MM.1S (cell line): Measurements from ENCODE around the gene LRATD1.

Source experiments
- DNase-seq: peaks from one replicate; pipeline ENCODE4 v3.0.0-alpha.2; 2015
- H2AFZ ChIP-seq: fragments of 300-600 bp; sonication (generic); 2 replicates; pipeline ENCODE4 v1.6.0; 2016; ENCODE audit warnings: antibody characterized with exemption, low read length
- H3F3A ChIP-seq: fragments of 300-600 bp; sonication (generic); 2 replicates; pipeline ENCODE4 v1.6.1; 2016; ENCODE audit warnings: mild to moderate bottlenecking, antibody characterized with exemption, low read length, moderate library complexity, mixed read lengths; ENCODE audit not compliant: insufficient read depth
- H3K27ac ChIP-seq: fragments of 300-600 bp; sonication (generic); 2 replicates; pipeline ENCODE4 v1.5.1; 2016; ENCODE audit warnings: mild to moderate bottlenecking, low read length
- H3K27me3 ChIP-seq: fragments of 300-600 bp; sonication (generic); replicated peaks from 2 replicates; pipeline ENCODE4 v1.6.0; 2016; ENCODE audit warnings: low read length; ENCODE audit not compliant: insufficient read depth
- H3K36me3 ChIP-seq: fragments of 300-600 bp; sonication (generic); replicated peaks from 2 replicates; pipeline ENCODE4 v1.6.1; 2016; ENCODE audit warnings: mild to moderate bottlenecking, low read length, mixed read lengths; ENCODE audit not compliant: insufficient read depth
- H3K4me1 ChIP-seq: fragments of 300-600 bp; sonication (generic); 2 replicates; pipeline ENCODE4 v1.6.1; 2016; ENCODE audit warnings: low read length, mixed read lengths
- H3K4me2 ChIP-seq: fragments of 300-600 bp; sonication (generic); 2 replicates; pipeline ENCODE4 v1.6.0; 2016; ENCODE audit warnings: low read depth, low read length
- H3K4me3 ChIP-seq: fragments of 300-600 bp; sonication (generic); 2 replicates; pipeline ENCODE4 v1.5.1; 2016; ENCODE audit warnings: low read length, mixed read lengths
- H3K79me2 ChIP-seq: fragments of 300-600 bp; sonication (generic); 2 replicates; pipeline ENCODE4 v1.6.1; 2016; ENCODE audit warnings: mixed run types, low read length, mixed read lengths
- H3K9ac ChIP-seq: fragments of 300-600 bp; sonication (generic); 2 replicates; pipeline ENCODE4 v1.6.1; 2016; ENCODE audit warnings: low read length, mixed read lengths
- H3K9me2 ChIP-seq: fragments of 300-600 bp; sonication (generic); replicated peaks from 2 replicates; pipeline ENCODE4 v1.6.1; 2016; ENCODE audit warnings: mild to moderate bottlenecking, low read length, mixed read lengths; ENCODE audit not compliant: insufficient read depth
- H3K9me3 ChIP-seq: fragments of 300-600 bp; sonication (generic); replicated peaks from 2 replicates; pipeline ENCODE4 v1.6.1; 2016; ENCODE audit warnings: mild to moderate bottlenecking, low read length, mixed read lengths; ENCODE audit not compliant: insufficient read depth
- H4K20me1 ChIP-seq: fragments of 300-600 bp; sonication (generic); 2 replicates; pipeline ENCODE4 v1.6.1; 2016; ENCODE audit warnings: mild to moderate bottlenecking, low read length, moderate library complexity, mixed read lengths; ENCODE audit not compliant: insufficient read depth
- CTCF ChIP-seq: fragments of 300-600 bp; sonication (generic); IDR thresholded peaks from 2 replicates; pipeline ENCODE4 v1.5.1; 2016; ENCODE audit warnings: antibody characterized with exemption, low read length, mixed read lengths
- EZH2 ChIP-seq: fragments of 300-600 bp; sonication (generic); optimal IDR thresholded peaks from 2 replicates; pipeline ENCODE3; 2017; ENCODE audit warnings: low read depth, mild to moderate bottlenecking, antibody characterized with exemption, low read length, mixed read lengths
- EZH2phosphoT487 ChIP-seq: fragments of 300-600 bp; sonication (generic); IDR thresholded peaks from 2 replicates; pipeline ENCODE4 v1.6.1; 2018; ENCODE audit warnings: antibody characterized with exemption, low read length

LRATD1 gene

GRCh38 chr2:14601156-14601770 lies 31.3 kb upstream of the LRATD1 start:
- Histone ChIP-seq H3K9me3 (no peaks in the 10 kb centered on the region), H3K4me2 (no peak overlapping the region), H3K4me1 (no peaks in the 10 kb centered on the region), H3K4me3 (no peak overlapping the region), H3K27me3 (no peaks in the 10 kb centered on the region), H3K36me3 (no peaks in the 10 kb centered on the region), H2AFZ (no peak overlapping the region), H3F3A (no peaks in the 10 kb centered on the region), H3K9ac (no peak overlapping the region), H3K79me2 (no peaks in the 10 kb centered on the region), H3K9me2 (no peaks in the 10 kb centered on the region), H4K20me1 (no peaks in the 10 kb centered on the region), H3K27ac (no peak overlapping the region)
- no peak for DNase-seq
- TF ChIP-seq EZH2 (no peak), CTCF (no peak), EZH2phosphoT487 (no peak)

GRCh38 chr2:14602309-14602708 lies 30.2 kb upstream of the LRATD1 start:
- H3K36me3 ChIP-seq = no peaks in the 10 kb centered on the region
- H2AFZ ChIP-seq = no peak overlapping the region
- no peak overlapping the region for H3K4me2 ChIP-seq
- H4K20me1 ChIP-seq = no peaks in the 10 kb centered on the region
- H3K27ac ChIP-seq = no peak overlapping the region
- H3K27me3 ChIP-seq = no peaks in the 10 kb centered on the region
- no peaks in the 10 kb centered on the region for H3F3A ChIP-seq
- no peaks in the 10 kb centered on the region for H3K9me3 ChIP-seq
- H3K4me3 ChIP-seq = no peak overlapping the region
- no peaks in the 10 kb centered on the region for H3K9me2 ChIP-seq
- H3K4me1 ChIP-seq = no peaks in the 10 kb centered on the region
- no peak for DNase-seq
- TF ChIP-seq EZH2phosphoT487 (no peak), EZH2 (no peak), CTCF (no peak)
- no peak overlapping the region for H3K9ac ChIP-seq
- no peaks in the 10 kb centered on the region for H3K79me2 ChIP-seq

GRCh38 chr2:14603676-14604075 lies 28.8 kb upstream of the LRATD1 start:
- no peak overlapping the region for H3K4me3 ChIP-seq
- no peaks in the 10 kb centered on the region for H3K9me2 ChIP-seq
- no peaks in the 10 kb centered on the region for H3K9me3 ChIP-seq
- TF ChIP-seq EZH2 = no peak
- no peak for TF ChIP-seq CTCF
- TF ChIP-seq EZH2phosphoT487 = no peak
- H3K4me2 ChIP-seq = no peak overlapping the region
- H3K36me3 ChIP-seq = no peaks in the 10 kb centered on the region
- DNase-seq = no peak
- H3K4me1 ChIP-seq = no peaks in the 10 kb centered on the region
- no peaks in the 10 kb centered on the region for H3F3A ChIP-seq
- H3K79me2 ChIP-seq = no peaks in the 10 kb centered on the region
- no peak overlapping the region for H2AFZ ChIP-seq
- H4K20me1 ChIP-seq = no peaks in the 10 kb centered on the region
- no peak overlapping the region for H3K27ac ChIP-seq
- H3K27me3 ChIP-seq = no peaks in the 10 kb centered on the region
- no peak overlapping the region for H3K9ac ChIP-seq
